ENCODE results near the gene TRRAP.

GRCh38 chr7:98970805-98971204 is 92.5 kb downstream of the TRRAP start:
- TF ChIP-seq CTCF (IDR thresholded peaks at IDR 0.05 in 8 of 11, conservative IDR thresholded peaks at IDR 0.05 in 3 of 11): no peak
- TF ChIP-seq POLR2A (IDR thresholded peaks at IDR 0.05): no peak
